Stimulated activated CD4-positive, alpha-beta T cell treated with anti-CD3 and anti-CD28 coated beads, TNF-alpha, amount 100 ng/mL, for 1 hour (primary cell): ENCODE results near the gene CXCR4.
"Not testable (repeated sequence)": the region's sequence is repeated elsewhere in the genome, so short reads cannot be mapped to it uniquely, and the experiment has no call there.

Experiments
- DNase-seq, 3 donors: peaks; one replicate each; pipeline ENCODE4 v3.0.0-alpha.2; 2020; ENCODE audit warnings: low read depth in 3 of 3, low spot score in 1 of 3

The CXCR4 gene

DNA sequence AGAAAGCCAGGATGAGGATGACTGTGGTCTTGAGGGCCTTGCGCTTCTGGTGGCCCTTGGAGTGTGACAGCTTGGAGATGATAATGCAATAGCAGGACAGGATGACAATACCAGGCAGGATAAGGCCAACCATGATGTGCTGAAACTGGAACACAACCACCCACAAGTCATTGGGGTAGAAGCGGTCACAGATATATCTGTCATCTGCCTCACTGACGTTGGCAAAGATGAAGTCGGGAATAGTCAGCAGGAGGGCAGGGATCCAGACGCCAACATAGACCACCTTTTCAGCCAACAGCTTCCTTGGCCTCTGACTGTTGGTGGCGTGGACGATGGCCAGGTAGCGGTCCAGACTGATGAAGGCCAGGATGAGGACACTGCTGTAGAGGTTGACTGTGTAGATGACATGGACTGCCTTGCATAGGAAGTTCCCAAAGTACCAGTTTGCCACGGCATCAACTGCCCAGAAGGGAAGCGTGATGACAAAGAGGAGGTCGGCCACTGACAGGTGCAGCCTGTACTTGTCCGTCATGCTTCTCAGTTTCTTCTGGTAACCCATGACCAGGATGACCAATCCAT lies 2.7 kb downstream of the CXCR4 start:
- DNase-seq, result no peak

DNA sequence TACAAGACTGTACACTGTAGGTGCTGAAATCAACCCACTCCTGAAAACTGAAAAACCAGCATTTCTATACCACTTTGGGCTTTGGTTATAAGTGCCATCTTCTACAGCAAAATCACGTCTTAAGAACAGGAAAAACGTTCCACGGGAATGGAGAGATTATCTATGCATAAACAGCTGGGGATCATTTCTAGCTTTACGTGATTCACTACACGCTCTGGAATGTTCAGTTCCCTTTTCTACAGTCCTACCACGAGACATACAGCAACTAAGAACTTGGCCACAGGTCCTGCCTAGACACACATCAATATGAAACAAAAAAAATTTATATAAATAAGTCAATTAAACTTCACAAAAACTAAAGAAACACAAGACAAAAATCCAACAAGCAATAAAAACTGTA lies 3.6 kb downstream of the CXCR4 start:
- no peak for DNase-seq

DNA sequence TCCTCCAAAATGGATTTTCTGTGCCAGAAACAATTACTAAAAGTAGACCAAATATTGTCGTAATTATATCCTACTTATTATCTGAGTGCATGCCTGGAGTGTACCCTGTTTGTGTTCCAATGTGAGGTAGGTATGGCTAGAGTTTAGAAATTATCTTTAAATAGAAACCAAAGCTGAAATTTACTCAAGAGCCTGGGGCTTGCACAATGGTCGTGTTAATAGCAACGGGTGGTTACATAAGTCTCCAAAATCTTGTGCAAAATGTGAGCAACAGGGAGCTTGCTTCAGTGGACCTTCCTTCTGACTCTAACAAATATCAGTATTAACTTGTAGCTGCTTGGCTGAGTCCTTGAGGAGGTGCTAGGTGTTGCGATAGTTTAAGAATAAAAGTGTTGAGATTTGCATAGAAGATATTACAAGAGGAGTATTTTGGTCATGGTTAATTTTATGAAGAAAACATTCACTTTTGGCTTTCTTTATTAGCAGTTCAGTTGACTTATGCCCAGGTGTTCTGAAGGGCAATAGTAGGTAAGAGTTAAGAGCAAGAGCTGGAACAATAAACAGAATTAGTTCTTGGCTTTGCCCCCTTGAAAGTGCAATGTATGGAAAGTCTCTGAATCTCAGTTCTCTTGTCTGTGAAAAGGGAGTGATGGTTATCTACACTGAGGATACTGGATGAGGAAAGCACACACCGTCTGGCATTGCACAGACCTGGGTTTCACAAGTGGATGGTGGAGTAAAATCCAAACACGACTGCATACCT lies 4.6 kb downstream of the CXCR4 start:
- no peak for DNase-seq

DNA sequence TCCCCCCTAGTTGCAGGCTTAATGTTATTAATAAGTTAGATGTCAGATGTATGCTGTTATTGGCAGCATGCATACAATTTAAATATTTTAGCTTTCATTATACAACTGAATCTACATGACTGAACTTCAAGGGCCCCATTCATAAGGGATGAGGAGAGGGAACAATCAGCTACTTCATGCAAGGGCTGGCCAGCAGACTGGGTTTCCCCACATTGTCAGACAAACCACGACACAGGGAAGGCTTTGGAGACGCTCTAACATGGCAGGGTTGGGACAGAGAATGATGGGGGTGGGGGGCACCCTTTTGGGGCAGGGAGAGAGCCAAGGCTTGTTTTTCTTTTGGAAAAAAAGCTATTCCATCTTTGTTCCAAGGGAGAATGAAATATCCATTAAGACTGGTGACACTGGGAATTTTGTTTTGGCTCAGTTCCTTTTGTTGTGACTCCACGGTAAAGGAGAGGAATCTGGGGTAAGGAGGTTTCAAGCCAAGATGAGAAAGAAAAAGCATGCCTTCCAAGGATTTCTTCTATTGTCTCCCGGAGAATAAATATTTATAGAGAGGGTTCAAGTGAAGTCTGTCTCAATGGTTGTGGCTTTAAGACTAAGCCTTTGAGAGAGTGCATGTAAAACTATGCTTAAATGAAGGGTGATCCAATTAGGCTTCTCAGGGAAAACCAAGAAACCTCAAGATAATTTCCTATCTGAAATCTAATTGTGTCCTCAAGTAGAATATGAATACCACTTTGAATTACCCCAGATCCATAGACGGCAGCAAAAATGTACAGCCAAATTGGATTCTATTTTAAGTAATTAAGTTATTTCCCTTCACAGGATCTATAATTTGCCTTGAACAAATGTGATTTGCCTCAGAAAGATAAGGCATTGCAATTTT lies 5.4 kb downstream of the CXCR4 start:
- no peak for DNase-seq

DNA sequence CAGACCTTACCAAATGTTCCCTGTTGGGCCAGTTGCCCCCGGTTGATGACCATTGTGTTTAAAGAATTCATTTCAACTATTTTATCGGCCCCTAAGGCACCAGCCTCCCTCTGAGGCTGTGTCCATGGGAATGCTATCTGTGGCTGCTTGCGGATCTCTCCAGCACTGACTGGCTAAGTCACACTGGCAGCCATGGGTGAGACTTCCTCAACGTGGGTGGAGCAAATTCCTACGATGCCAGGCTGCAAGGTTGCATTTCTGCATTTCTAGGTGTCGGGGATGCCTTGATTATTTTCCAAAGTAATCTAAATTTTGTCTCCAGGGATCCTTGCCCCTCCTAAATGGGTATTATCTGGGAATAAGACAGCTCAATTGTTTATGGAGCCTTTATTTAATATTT lies 6.2 kb downstream of the CXCR4 start:
- DNase-seq, result no peak

DNA sequence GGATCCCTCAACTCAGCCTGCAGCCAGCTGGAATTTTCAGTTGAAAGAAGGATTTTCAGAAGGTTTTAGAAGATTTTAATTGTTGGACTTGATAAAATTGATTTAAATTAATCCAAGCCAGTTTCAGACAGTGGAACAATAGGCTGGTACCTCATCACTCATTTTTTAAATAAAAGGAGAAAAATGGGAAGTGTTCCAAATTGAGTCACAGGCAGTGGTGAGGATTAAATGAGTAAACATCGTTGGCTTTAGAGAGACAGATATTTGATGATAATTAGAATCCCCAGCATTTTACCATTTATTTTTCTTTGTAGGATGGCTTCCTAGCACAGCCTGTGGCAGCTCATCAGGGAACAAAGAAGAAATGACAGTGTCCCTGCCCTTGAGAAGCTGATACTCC lies 7.4 kb downstream of the CXCR4 start:
- DNase-seq, result no peak

DNA sequence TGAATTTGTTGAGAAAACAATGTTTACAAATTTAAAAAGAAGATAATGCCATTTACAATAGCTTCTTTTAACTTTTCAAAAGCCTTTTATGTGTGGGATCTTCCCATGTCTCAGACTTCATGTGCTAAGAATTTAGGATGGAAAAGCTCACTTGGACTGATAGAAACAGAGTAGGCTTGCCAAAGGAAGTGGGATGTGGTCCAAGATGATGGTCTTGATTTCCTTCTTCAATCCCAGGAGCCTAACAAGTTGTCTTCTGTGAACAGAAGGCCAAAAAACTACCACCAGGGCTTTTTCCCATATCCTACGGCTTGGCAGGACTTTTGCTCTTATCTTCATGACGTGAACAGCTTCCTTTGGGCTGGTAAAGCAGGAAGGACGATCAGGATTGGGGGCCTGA lies 9.5 kb downstream of the CXCR4 start:
- DNase-seq, result no peak

DNA sequence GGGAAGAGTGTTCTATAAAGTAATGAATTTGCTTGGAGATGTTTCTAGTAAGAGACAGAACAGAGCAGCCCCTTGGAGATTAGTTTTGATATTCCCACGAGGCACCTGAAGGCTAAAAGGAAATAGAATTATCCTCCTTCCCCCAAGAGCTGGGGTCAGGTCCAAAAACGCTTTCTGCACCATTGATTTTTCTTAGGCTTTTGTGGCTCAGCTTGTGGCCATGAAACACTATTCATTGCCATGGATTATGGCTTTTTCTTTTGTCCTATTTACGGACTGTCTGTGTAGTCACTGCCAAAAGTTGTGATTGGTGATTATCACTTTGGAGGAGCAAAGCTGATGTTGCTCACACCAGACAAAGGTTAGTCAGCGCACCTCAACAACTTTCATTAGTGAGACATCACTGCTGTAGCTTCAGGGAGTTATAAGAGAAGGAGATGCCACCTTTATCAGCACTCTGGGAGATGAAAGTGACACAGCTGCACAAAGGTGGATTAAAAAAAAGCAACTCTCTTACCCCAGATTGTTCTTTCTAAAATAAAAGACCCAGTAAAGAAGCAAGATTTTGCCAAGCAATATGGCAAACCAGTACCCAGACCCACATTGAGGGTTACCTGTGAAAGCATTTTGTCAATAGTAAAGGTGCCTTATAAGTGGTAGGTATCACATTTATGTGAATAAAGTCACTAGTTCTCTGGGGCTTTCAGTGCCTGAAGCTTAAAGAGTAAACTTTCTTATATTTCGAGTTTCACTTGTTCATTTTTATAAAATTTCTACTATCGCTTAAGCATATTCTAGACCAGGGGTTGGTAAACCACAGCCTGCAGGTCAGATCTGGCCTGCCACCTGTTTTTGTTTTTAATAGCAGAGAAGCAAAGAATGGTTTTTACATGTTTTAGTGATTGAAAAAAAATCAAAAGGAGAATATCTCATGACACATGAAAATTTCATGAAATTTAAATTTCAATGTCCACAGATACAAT lies 10.6 kb downstream of the CXCR4 start:
- no peak for DNase-seq

DNA sequence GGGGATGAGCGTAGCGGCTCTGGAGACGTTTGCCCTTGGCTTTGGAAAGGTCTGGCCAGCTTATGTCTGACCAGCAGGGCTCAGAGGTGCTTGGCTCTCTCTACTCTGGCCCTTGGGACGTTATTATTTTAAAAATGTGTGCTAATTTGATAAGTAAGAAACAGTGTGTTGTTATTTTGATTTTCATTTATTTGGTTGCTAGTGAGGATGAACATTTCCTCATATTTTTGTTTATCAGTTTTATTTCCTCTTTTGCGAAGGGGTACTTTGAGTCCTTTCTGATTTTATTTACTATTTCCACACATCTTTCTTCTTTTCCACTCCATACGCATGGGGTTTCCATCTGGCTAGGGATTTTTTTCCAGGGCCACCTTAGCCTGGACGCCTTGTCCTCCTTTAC lies 11.4 kb downstream of the CXCR4 start:
- DNase-seq, result no peak

DNA sequence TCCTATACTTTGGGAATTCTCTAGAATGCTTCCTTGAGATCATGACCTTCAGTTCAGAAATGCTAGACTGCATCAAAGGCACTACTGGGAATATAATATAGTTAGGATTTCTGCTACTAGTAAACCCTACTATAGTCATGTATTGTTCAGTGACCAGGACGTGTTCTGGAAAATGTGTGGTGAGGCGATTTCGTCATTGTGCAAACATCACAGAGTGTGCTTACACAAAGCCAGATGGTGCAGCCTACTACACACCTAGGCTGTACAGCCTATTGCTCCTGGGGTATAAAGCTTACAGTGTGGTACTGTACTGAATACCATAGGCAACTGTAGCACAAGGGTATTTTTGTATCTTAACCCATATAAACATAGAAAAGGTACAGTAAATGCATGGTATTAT lies 13.0 kb downstream of the CXCR4 start:
- DNase-seq, result no peak

DNA sequence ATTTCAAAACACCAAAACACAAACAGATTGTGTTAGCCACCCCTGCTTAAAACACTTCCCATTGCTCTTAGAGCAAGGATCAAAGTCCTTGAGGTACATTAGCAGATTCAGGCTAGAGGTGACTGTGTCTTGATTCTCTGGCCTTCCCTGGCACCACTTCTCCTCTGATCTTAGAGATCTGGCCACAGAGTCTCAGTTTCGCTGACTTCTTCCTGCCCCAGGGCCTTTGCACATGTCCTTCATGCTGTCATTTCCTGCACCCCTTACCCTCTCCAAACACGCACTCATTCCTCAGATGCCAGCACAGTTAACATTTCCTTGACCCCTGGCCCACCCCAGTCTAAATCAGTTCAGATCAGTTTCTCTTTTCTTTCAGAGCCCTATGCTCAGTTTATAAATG lies 16.9 kb downstream of the CXCR4 start:
- DNase-seq, result no peak

DNA sequence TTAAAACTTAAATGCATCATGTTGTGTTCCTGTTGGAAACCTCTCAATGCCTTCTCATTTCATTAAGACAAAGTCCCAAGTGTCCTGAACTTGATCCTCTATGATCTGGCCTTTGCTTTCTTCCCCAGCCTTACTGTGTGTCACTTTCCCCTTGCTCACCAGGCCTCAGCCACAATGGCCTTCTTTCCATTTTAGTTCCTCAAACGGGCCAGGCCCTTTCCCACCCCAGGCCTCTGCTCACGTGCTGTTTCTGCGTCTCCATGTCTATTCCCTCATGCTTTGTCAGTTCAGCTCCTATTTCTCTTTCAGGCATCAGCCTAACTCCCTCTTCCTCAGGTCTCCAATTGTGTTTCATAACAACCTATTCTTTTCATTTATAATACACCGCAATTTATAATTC lies 19.5 kb downstream of the CXCR4 start:
- no peak for DNase-seq

DNA sequence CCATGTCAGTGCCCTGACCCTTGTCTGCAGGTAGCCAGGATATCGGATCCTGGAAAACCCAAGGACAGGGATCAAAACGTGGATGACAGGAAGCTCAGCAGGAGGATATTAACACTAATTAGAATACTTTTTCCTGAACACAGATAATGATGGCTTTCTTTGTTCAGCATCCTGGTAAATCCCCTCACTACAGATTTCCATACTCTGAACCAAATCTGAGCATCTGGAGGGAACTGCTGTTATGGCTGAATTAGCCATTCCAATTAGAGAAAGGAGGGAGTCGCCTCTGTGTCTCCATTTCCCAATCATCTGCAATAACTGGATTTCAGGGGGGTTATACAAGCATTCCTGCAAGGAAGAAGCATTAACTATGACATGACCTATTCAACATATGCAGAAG lies 24.4 kb downstream of the CXCR4 start:
- no peak for DNase-seq

DNA sequence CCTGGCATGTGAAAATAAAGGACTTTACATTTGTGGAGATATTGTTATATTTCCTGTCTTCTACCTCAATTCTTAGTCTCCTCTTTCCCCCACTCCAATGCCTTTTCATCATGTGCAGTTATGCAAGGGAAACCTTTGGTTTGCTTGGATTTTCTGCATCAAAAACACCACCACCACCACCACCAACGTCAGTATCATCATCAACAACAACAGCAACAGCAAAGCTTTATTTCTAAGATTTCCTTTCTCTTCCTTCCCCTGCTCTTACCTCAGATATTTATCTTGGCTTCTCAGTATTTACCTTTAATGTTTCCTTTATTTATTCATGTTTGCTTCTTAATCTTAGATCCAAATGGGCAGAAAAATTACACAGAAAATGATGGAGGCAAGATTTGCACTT lies 26.1 kb downstream of the CXCR4 start:
- DNase-seq, result no peak

DNA sequence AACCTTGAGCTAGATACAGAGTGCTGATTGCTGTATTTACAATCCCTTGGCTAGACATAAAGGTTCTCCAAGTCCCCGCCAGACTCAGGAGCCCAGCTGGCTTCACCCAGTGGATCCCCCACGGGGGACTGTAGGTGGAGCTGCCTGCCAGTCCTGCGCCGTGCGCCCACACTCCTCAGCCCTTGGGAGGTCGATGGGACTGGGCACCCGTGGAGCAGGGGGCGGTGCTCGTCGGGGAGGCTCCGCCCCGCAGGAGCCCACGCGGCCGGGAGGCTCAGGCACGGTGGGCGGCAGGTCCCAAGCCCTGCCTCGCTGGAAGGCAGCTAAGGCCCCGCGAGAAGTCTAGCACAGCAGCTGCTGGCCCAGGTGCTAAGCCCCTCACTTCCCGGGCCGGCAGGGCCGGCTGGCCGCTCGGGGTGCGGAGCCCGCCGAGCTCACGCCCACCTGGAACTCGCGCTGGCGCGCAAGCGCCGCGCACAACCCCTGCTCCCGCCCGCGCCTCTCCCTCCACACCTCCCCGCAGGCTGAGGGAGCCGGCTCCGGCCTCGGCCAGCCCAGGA lies 30.0 kb downstream of the CXCR4 start:
- not testable (repeated sequence) for DNase-seq

DNA sequence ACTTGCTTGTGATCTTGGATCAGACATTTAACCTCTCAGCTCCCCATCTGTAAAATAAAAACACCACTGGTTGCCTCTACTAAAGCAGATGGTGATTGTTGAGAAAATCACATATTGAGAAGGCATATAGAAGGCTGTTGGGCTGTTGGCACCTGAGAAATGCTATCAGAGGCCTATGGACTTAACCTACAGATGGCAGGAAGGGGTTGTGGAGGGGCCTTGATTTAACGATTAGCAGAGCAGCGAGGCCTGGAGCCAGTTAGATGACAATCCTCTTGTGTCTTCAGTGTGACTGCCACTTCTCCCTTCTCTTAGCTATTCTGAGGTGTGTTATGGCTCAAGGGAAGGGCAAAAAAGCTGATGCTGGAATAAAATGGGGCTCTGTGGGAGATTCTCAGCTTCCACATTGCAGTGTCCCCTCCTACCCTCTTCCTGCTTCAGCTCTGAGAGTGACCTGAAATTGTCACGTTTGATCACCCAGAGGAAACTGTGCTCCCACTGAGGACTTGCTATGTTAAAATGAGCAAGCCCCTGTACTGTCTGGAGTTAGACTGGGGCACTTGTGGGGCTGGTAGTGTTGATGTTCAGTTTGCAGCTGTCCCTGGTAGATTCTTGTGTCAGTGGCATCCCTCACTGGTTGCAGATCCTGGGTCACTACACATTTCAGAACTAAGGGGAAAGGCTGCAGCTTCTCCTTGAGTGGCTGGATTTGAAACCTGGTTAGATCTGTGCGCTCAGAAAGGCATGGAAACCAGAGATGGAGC lies 31.5 kb downstream of the CXCR4 start:
- no peak for DNase-seq

DNA sequence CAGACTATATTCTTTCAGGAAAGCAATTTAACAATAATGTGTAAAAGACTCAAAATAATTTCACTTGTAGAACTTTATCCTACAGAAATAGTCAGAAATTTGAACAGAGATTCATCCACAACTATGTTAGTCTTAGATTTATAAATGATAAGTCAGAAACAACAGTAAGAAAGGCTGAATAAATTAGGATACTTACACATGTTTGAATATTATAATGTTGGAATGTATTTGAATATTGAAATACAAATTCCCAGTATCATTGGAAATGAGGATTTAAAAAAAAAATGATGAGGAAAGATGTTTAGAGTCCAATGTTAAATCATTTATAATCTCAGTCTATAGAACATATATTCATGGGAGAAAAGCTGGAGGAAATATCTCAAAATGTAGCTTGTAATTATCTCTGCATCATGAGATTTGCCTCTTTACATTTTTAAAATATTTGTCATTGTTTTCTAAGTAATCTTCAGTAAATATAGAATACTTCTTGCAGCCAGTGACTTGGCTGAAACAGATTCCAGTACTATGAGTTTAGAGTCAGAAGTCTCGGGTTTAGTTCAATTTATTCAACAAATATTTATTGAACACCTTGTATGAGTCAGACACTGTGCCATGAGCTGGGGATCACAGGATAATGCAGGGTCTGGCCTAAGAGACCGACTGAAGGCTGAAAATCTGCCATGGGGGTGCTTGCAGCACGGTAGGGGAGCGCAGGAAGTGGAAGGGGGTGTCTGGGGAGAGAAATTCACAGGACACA lies 32.3 kb downstream of the CXCR4 start:
- no peak for DNase-seq

DNA sequence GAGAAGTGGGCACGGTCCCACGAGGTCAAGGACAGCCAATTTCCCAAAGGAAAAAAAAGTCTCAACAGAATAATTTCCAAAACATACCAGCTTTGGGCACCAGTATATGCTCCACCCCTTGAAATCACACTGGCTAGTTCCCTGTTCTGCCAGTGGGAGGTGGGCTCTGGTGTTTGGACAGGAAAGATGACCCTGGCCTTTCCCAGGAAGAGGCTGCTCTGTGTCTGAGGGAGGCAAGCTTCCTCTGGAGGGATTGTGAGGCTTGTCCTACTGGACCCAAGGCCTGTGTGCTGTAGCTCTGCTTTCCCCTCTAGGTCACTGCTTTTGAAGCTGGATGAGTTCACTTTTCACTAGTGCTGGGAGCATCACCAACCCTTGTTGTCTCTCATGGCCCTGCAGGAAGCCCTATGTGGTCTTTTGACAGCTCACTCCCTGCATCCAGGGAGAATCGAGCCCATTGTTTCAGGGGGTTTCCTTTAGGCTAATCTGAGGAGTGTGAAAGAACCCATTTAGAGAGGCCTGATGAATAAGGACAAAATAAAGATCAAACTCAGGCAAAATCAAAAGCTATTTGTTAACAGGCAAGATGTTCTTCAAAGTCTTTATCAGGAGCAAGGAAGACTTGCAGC lies 36.3 kb downstream of the CXCR4 start:
- no peak for DNase-seq

DNA sequence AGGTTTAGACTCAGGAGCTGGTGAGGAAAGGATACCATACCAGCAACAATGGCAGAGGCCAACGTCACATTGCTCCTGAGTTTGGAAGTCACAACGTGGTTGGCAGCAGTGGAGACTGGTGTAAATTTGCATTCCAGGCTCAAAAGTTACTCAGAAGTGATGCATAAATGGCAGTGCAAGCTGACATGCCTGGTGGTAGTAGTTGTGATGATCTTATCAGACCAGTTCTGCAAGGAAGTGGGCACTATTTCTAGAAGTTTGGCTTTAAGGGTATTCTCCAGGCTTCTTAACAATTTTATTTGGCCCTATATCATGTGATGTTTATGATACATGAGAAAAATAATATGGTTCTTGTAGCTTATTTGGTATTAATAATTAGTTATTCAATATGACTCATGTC lies 37.8 kb downstream of the CXCR4 start:
- no peak for DNase-seq
